Body of pancreas (tissue), 4 donors: ENCODE data around the gene TEX2.
"Not testable (repeated sequence)": the region's sequence is repeated elsewhere in the genome, so short reads cannot be mapped to it uniquely, and the experiment has no call there.

Experiments
- CTCF ChIP-seq, 7 experiments: fragments of 450-650 bp in 4 of 7; fragments of 200-600 bp in 3 of 7; sonication (generic) in 3 of 7; IDR thresholded peaks; one replicate each; pipeline ENCODE4 v1.5.1; 2016 to 2019; ENCODE audit warnings: antibody characterized with exemption in 7 of 7
- POLR2A ChIP-seq, 3 donors: fragments of 450-650 bp; IDR thresholded peaks; one replicate each; pipeline ENCODE4 v1.6.1; 2016; ENCODE audit warnings: antibody characterized with exemption in 3 of 3, mild to moderate bottlenecking in 2 of 3

DNA sequence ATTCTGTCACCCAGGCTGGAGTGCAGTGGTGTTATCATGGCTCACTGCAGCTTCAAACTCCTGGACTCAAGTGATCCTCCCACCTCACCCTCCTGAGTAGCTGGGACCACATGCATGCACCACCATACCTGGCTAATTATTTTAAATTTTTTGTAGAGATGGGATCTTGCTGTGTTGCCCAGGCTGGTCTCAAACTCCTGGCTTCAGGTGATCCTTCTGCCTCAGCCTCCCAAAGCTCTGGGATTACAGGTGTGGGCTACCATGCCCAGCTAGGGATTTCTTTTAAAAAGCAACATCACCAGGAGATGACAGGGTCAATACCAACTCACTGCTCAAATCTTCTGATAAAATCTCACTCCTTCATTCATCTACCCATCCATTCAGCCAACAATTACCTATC is 54.4 kb downstream of the TEX2 start:
- not testable (repeated sequence) for TF ChIP-seq CTCF, POLR2A (IDR thresholded peaks at IDR 0.05)
